CD4-positive, alpha-beta T cell treated with Interferon gamma for 1 hour (primary cell): ENCODE measurements around the gene SMG7.

Source experiments
- DNase-seq: peaks from one replicate; pipeline ENCODE4 v3.0.0-alpha.2; 2020

Gene SMG7

DNA sequence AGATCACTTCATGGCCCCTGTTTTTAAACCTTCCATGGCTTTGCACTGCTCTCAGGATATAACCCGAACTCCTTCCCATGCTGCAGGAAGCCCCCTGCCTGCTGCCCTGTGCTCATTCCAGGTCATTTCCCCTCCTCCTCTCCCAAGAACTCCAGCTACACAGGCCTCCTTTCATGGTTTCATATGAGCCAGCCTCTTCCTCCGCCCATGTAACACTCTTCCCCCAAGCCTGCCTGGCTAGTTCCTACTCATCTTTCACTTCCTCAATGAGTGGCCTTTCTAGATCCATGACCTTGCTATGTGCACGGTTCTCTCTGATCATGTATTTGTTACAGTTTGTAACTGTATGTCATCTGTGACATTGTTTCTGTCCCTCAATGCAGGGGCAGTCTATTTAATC is 121.1 kb downstream of the SMG7 start:
- DNase-seq = peak; percentile 36

- no peak for DNase-seq
Measured at GRCh38 chr1:183595537-183595936, 123.2 kb downstream of the SMG7 start.

DNA sequence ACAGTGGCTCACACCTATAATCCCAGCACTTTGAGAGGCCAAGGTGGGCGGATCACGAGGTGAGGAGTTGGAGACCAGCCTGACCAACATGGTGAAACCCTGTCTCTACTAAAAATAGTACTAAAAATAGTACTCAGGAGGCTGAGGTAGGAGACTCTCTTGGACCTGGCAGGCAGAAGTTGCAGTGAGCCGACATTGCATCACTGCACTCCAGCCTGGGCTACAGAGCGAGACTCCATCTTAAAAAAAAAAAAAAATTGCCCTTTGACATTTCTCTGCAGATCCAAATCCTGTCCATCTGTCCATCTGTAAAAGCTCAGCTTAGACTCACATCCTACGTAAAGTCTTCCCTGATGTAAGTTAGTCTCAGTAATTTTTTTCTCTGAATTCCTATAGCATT is 124.2 kb downstream of the SMG7 start:
- no peak for DNase-seq

DNA sequence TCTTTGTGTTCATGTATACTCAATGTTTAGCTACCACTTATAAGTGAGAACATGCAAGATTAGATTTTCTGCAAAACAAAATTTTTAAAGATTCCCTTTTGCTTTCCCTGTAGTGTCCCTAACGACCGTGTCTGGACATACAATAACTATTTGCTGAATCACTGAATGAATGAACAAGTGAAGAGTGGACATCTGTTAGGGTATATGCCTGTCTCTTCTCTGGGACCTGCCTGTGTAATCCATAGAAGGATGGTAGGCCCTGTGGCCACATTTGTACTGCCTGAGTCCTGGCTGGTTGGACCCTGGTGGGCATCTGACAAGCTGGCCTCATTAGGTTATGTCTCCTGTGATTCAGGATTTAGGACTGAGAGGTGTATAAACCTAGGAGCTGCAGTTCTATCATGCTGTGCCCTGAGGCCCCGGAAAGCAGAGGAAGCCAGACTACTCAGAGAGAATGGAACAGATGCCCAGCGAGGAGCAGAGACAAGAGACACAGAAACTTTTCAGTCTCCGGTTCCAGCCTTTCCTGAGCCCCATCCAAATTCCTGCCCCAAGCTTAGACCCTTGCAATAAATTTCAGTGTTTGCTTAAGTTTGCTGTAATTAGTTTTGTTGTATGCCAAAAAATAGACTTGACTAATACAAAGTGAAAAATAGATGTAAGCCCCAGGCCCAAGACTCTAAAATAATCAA is 125.5 kb downstream of the SMG7 start:
- no peak for DNase-seq

- no peak for DNase-seq
Measured at GRCh38 chr1:183598386-183598785, 126.1 kb downstream of the SMG7 start.

- DNase-seq = peak; percentile 29
Measured at GRCh38 chr1:183600136-183600535, 127.8 kb downstream of the SMG7 start.

- no peak for DNase-seq
Measured at GRCh38 chr1:183600634-183601033, 128.3 kb downstream of the SMG7 start.

GRCh38 chr1:183602510-183602909 is 130.2 kb downstream of the SMG7 start:
- no peak for DNase-seq
